D721Med (cell line): ENCODE data around the gene SMYD1.
"Not testable (repeated sequence)": the region's sequence is repeated elsewhere in the genome, so short reads cannot be mapped to it uniquely, and the experiment has no call there.

Experiments used
- DNase-seq: peaks from one replicate; pipeline ENCODE4 v3.0.0; 2011; ENCODE audit warnings: low spot score; ENCODE audit not compliant: insufficient read length
- FAIRE-seq: peaks from 2 replicates; lab custom pipeline; 2011; peaks lifted over from hg19 to GRCh38; lab: Jason Lieb, UNC
- TF ChIP-seq, protein P1 (sequence below): IDR thresholded peaks from 2 replicates; pipeline ENCODE4 v1.5.1; 2012; ENCODE audit warnings: mild to moderate bottlenecking, control low read depth; ENCODE audit not compliant: insufficient read depth; ENCODE audit errors: missing control alignments

Gene SMYD1

DNA sequence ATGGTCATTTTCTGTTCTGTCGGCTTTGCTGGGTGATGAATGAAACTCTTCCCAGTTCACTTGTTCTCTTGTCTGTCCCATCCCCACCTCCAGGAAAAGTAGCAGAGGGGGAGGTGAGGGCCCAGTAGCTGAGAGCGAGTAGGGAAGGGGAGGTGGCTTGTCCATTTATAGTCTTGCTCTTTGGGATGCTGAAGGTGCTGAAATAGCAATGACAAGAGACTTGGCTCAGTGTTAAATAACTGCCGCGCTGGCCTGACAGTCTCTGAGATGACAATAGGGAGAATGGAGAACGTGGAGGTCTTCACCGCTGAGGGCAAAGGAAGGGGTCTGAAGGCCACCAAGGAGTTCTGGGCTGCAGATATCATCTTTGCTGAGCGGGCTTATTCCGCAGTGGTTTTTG, at the start of gene SMYD1:
Gene SMYD1, plus strand, starts transcription at position 228 of the 400 bp plus-strand sequence. Its CDS starts 40 bp downstream, at position 268.
- FAIRE-seq, result no peak
- no peak for DNase-seq
- TF ChIP-seq, protein P1, sequence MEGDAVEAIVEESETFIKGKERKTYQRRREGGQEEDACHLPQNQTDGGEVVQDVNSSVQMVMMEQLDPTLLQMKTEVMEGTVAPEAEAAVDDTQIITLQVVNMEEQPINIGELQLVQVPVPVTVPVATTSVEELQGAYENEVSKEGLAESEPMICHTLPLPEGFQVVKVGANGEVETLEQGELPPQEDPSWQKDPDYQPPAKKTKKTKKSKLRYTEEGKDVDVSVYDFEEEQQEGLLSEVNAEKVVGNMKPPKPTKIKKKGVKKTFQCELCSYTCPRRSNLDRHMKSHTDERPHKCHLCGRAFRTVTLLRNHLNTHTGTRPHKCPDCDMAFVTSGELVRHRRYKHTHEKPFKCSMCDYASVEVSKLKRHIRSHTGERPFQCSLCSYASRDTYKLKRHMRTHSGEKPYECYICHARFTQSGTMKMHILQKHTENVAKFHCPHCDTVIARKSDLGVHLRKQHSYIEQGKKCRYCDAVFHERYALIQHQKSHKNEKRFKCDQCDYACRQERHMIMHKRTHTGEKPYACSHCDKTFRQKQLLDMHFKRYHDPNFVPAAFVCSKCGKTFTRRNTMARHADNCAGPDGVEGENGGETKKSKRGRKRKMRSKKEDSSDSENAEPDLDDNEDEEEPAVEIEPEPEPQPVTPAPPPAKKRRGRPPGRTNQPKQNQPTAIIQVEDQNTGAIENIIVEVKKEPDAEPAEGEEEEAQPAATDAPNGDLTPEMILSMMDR, result no peak

DNA sequence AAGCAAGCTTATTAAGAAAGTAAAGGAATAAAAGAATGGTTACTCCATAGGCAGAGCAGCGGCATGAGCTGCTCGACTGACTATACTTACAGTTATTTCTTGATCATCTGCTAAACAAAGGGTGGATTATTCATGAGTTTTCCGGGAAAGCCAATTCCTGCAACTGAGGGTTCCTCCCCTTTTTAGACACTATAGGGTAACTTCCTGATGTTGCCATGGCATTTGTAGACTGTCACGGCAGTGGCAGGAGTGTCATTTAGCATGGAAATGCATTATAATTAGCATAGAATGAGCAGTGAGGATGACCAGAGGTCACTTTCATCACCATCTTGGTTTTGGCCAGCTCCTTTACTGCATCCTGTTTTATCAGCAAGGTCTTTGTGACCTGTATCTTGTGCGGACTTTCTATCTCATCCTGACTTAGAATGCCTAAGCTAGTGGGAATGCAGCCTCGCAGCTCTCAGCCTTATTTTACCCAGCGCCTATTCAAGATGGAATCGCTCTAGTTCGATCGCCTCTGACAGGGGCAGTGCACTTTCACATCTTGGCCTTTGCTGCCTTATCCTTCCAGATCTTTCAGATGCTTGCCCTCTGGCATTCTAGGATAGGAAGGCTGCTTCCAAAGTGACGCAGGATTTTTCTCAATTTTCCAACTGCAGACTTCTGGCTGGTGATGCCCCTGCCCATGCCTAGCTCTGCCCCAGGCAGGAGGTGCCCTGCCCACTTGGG, 49.4 kb upstream of the SMYD1 start:
- FAIRE-seq, DNase-seq: not testable (repeated sequence)

DNA sequence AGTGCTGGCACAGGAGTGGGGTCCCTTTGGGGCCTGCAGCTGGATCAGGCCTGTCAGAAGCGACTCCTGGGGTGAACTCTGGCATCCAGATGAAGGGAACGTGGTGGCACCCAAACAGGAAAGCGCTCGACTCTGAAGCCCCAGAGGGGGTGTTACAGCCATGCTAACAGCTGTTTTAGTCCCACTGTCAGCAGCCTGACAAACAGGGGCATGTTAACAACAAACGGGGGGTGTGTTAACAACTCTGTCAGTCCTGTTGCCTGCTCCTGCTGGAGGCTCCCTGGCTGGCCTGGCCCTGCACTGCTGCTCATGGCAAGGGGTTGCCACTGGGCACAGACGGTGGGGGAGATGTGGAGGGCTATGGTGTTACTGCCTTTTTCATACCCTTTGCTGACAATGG, 48.7 kb upstream of the SMYD1 start:
- DNase-seq (no peak), FAIRE-seq (no peak)
- TF ChIP-seq, protein P1, result no peak

DNA sequence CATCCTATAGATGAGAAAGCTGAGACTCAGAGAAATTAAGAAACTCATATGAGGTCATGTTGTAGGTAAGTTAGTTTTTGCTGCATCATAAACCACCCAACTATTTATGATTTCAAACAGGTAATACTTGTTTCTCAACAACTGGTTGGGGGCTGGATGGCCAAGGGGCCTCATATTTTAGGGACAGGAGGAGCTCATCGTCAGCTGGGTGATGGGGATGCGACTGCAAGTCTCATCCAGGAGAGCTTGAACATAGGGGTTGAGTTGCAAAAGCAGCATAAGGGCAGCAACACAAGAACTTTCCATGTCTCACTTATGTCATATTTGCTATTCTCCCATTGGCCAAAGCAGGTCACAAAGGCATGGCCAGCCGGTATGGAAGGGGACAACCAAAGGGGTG, 47.6 kb upstream of the SMYD1 start:
- FAIRE-seq (no peak), DNase-seq (no peak)
- TF ChIP-seq, protein P1, result no peak

DNA sequence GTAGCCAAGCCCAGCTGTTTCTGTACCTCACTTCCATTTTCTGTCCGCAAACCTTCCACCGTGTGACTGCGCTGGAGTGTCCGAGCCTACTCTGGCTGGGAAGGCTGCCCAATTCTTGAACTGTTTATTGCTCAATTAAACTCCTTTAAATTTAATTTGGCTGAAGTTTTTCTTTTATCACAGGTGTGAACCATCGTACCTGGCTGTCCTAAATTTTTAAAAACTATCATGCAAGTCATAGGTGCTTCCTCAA, 45.0 kb upstream of the SMYD1 start:
- no peak for FAIRE-seq
- TF ChIP-seq, protein P1, result no peak
- no peak for DNase-seq

DNA sequence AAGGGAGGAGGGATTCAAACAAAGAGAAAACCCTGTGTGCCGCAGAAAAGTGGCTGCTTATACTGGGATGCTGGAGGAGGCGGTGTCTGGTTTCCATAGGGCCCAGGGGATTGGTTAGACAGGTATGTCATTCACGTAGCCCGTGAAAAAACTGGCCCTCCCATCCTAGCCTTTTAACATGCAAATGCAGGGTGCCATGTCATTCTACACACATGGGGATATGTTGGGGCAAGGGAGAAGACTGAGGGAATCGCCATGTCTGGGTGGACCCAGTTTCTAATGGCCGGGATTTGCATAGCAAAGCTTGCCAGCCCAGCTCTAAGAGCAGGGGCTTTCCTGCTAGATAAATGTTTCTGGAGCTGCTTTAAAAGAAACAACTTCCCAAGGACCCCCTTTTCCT, 43.1 kb upstream of the SMYD1 start:
- TF ChIP-seq, protein P1, result no peak
- no peak for FAIRE-seq
- no peak for DNase-seq

DNA sequence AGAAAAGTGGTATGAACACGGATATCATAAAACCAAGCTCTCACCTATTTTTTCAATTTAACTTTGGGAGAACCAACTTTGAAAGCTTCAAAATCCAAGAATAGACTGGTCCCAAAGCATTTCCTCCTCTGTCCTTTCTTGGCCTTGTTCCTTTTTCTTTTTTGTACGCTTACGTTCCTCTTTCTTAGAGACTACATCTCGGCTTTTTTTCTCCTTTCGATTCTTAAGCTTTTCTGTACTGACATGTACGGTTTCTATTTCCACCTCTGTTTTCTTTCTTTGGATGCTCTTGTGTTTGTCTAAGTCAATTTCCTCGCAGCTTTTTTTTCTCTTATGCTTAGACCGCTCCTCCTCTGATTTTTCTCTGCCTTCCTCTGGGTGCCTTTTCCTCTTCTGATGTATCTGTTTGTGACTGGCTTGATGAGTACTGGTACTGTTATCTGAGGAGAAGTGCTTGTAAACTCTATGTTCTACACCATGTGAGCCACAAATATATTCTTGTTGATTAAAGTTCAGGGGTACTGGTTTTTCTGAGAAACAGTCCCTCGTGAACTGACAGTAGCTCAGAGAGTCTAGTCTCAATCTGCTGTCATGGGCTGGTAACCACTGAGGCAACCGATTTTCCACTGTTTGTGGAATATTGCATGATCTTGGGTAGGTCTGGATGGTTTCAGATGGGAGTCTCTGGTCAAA, 39.8 kb upstream of the SMYD1 start:
- FAIRE-seq (no peak), DNase-seq (no peak)
- TF ChIP-seq, protein P1, result no peak
